Activated B cell treated with CpG ODN at 0.5 μM for 24 hours (primary cell): ENCODE results near the gene DAB2. TPM values are rescaled to one million over a fixed set of nuclear protein-coding genes. Genes with fewer than 3 reads are reported as not detected.

Source experiments
- ATAC-seq: fragments of 200-7000 bp; cut with Tn5 transposase; one replicate; pipeline ENCODE4 v1.10.0; 2021; ENCODE audit warnings: low read depth, mild to moderate bottlenecking, moderate library complexity
- CTCF ChIA-PET: fragments of 350-600 bp; sonication (Branson Sonifier 250); formaldehyde crosslinking; loops from one replicate; lab custom pipeline; 2021; ENCODE audit warnings: antibody characterized with exemption; lab: Charles Lee
- POLR2A ChIA-PET: fragments of 350-600 bp; sonication (Branson Sonifier 250); formaldehyde crosslinking; loops from one replicate; lab custom pipeline; 2021; ENCODE audit warnings: antibody characterized with exemption; lab: Charles Lee
- DNase-seq: peaks from one replicate; pipeline ENCODE4 v3.0.0; 2022
- H3K27ac Mint-ChIP-seq: one replicate; pipeline ENCODE4 v1.8.0; 2020; ENCODE audit warnings: mixed read lengths
- H3K27me3 Mint-ChIP-seq: one replicate; pipeline ENCODE4 v1.8.0; 2021; ENCODE audit warnings: mixed read lengths
- H3K36me3 Mint-ChIP-seq: one replicate; pipeline ENCODE4 v1.8.0; 2021; ENCODE audit warnings: low read depth, mixed read lengths
- H3K4me1 Mint-ChIP-seq: one replicate; pipeline ENCODE4 v1.8.0; 2021; ENCODE audit warnings: mixed read lengths
- H3K4me3 Mint-ChIP-seq: one replicate; pipeline ENCODE4 v1.8.0; 2020; ENCODE audit warnings: mild to moderate bottlenecking, mixed read lengths
- H3K9me3 Mint-ChIP-seq: one replicate; pipeline ENCODE4 v1.8.0; 2020; ENCODE audit warnings: mixed read lengths
- CTCF ChIP-seq: fragments of 200-600 bp; IDR thresholded peaks from one replicate; pipeline ENCODE4 v1.8.0; 2022; ENCODE audit warnings: antibody characterized with exemption, mild to moderate bottlenecking
- intact Hi-C: fragments of 100-400 bp; cut with micrococcal nuclease; formaldehyde crosslinking; loops from one replicate; pipeline ENCODE4 v1.15.1; 2024
- total RNA-seq: library from RNA; stranded (reverse); gene quantifications from 2 replicates; pipeline ENCODE4 v1.2.3, GENCODE V29; 2022

The DAB2 gene
- total RNA-seq, 1 donor from 2014 or later: not detected

- ChIA-PET CTCF (no interaction called here), POLR2A (no interaction called here)
- Mint-ChIP-seq H3K9me3 (no peaks in the 10 kb centered on the region), H3K4me3 (no peak overlapping the region), H3K4me1 (no peaks in the 10 kb centered on the region), H3K36me3 (no peaks in the 10 kb centered on the region), H3K27me3 (peaks cover 6% of the 10 kb centered on the region), H3K27ac (no peak overlapping the region)
- ATAC-seq (no peak), DNase-seq (no peak)
- intact Hi-C loops: no loop called here
- no peak for TF ChIP-seq CTCF
Observed at GRCh38 chr5:39417979-39418378, 6.8 kb downstream of the DAB2 start.

GRCh38 chr5:39415201-39415600, 9.6 kb downstream of the DAB2 start:
- no peaks in the 10 kb centered on the region for H3K36me3 Mint-ChIP-seq
- no peak for ATAC-seq
- intact Hi-C loops: no loop called here
- H3K27me3 Mint-ChIP-seq: peaks cover 6% of the 10 kb centered on the region
- no peaks in the 10 kb centered on the region for H3K9me3 Mint-ChIP-seq
- no peak overlapping the region for H3K27ac Mint-ChIP-seq
- no peak for TF ChIP-seq CTCF
- no peak for DNase-seq
- H3K4me3 Mint-ChIP-seq: no peak overlapping the region
- POLR2A ChIA-PET: no interaction called here
- CTCF ChIA-PET: interaction anchor here (0.9 kb wide), 1 partner anchor 39 kb away, joined by 3 read pairs; no protein-coding TSS in a partner anchor
- H3K4me1 Mint-ChIP-seq: no peaks in the 10 kb centered on the region

- Mint-ChIP-seq H3K9me3 (no peaks in the 10 kb centered on the region), H3K27me3 (peaks cover 6% of the 10 kb centered on the region), H3K4me3 (no peak overlapping the region), H3K4me1 (no peaks in the 10 kb centered on the region), H3K36me3 (no peaks in the 10 kb centered on the region), H3K27ac (no peak overlapping the region)
- POLR2A ChIA-PET: no interaction called here
- intact Hi-C loops: no loop called here
- CTCF ChIA-PET: no interaction called here
- ATAC-seq (no peak), DNase-seq (no peak)
- no peak for TF ChIP-seq CTCF
Observed at GRCh38 chr5:39414426-39414825, 10.4 kb downstream of the DAB2 start.

GRCh38 chr5:39413771-39414170, 11.0 kb downstream of the DAB2 start:
- no peak overlapping the region for H3K4me3 Mint-ChIP-seq
- peaks cover 6% of the 10 kb centered on the region for H3K27me3 Mint-ChIP-seq
- DNase-seq (no peak), ATAC-seq (no peak)
- no peak overlapping the region for H3K27ac Mint-ChIP-seq
- H3K9me3 Mint-ChIP-seq: no peaks in the 10 kb centered on the region
- no peak for TF ChIP-seq CTCF
- ChIA-PET CTCF (no interaction called here), POLR2A (no interaction called here)
- H3K4me1 Mint-ChIP-seq: no peaks in the 10 kb centered on the region
- intact Hi-C loops: no loop called here
- no peaks in the 10 kb centered on the region for H3K36me3 Mint-ChIP-seq

- DNase-seq (no peak), ATAC-seq (no peak)
- Mint-ChIP-seq H3K27me3 (peaks cover 6% of the 10 kb centered on the region), H3K36me3 (no peaks in the 10 kb centered on the region), H3K27ac (no peak overlapping the region), H3K4me3 (no peak overlapping the region), H3K9me3 (no peaks in the 10 kb centered on the region), H3K4me1 (no peaks in the 10 kb centered on the region)
- TF ChIP-seq CTCF: no peak
- ChIA-PET POLR2A (no interaction called here), CTCF (no interaction called here)
- intact Hi-C loops: no loop called here
Observed at GRCh38 chr5:39412721-39413394, 11.9 kb downstream of the DAB2 start.
